Prostate gland (tissue), 2 donors: ENCODE data around the gene IGFLR1. TPM values are rescaled to one million over a fixed set of nuclear protein-coding genes. Genes with fewer than 3 reads are reported as not detected.

Experiments
- DNase-seq: peaks from one replicate; pipeline ENCODE4 v3.0.0-alpha.2; 2019; ENCODE audit warnings: low spot score
- H3K27ac ChIP-seq, 2 donors: fragments of 200-600 bp; sonication (generic); 2 replicates each; pipeline ENCODE4 v1.5.1; 2017 to 2019
- H3K27me3 ChIP-seq: fragments of 200-600 bp; sonication (generic); replicated peaks from 2 replicates; pipeline ENCODE4 v1.5.1; 2019; ENCODE audit not compliant: insufficient read depth
- H3K36me3 ChIP-seq, 2 donors: fragments of 200-600 bp; sonication (generic); 1 replicate in 1 of 2; 2 replicates in 1 of 2; pipeline versions ENCODE4 v1.5.1 to v1.8.1; 2017 to 2019
- H3K4me1 ChIP-seq: fragments of 200-600 bp; sonication (generic); replicated peaks from 2 replicates; pipeline ENCODE4 v1.5.1; 2019
- H3K4me3 ChIP-seq, 2 donors: fragments of 200-600 bp; sonication (generic); 2 replicates each; pipeline ENCODE4 v1.5.1; 2017 to 2019
- H3K9me3 ChIP-seq: fragments of 200-600 bp; sonication (generic); 2 replicates; pipeline ENCODE4 v1.5.1; 2017
- POLR2A ChIP-seq: fragments of 450-650 bp; IDR thresholded peaks from one replicate; pipeline ENCODE4 v1.6.1; 2016; ENCODE audit warnings: antibody characterized with exemption, mild to moderate bottlenecking
- POLR2AphosphoS5 ChIP-seq: sonication (generic); formaldehyde crosslinking; IDR thresholded peaks from one replicate; pipeline ENCODE4 v1.6.1; 2017; ENCODE audit warnings: antibody characterized with exemption
- WGBS: methylation state at CpG from one replicate; pipeline ENCODE4 v1.1.5; 2018; 5-methylcytosine and 5-hydroxymethylcytosine counted together
- intact Hi-C: fragments of 100-400 bp; cut with DNase I; formaldehyde crosslinking; loops from one replicate; pipeline ENCODE4 v1.14.2; 2022
- total RNA-seq, 2 donors: library from RNA; depleted of rRNA; stranded (reverse); fragments of >200 nt; gene quantifications; one replicate each; pipeline ENCODE4 v1.1.0, GENCODE V29; 2016
- TF ChIP-seq, protein P1 (sequence below), 4 experiments: fragments of 200-600 bp in 2 of 4; fragments of 450-650 bp in 2 of 4; sonication (generic) in 2 of 4; IDR thresholded peaks; 1 replicate in 3 of 4; 2 replicates in 1 of 4; pipeline ENCODE4 v1.5.1; 2016 to 2019; ENCODE audit warnings: antibody characterized with exemption in 4 of 4, mild to moderate bottlenecking in 2 of 4, moderate library complexity in 2 of 4

Gene IGFLR1
- total RNA-seq, 2 donors from 2014 or later, result 9.4 to 16.1 TPM

DNA sequence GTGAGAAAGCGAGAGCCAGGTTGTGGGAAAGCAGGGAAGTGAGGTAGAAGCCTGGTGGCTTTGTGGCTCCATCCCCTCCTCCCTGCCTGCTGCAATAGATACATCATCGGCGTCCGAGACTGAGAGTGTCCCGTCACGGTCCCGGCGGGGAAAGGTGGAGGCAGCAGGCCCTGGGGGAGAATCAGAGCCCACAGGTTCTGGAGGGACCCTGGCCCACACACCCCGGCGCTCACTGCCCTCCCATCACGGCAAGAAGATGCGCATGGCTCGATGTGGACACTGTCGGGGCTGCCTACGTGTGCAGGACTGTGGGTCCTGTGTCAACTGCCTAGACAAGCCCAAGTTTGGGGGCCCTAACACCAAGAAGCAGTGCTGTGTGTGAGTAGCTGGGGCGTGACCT lies 19.4 kb downstream of the IGFLR1 start:
- 92% methylated on average over 16 of the region's 16 CpGs for WGBS
- Histone ChIP-seq H3K36me3 (peaks cover 39 to 60% of the 10 kb centered on the region in 2 donors), H3K27ac (no peak overlapping the region), H3K4me3 (no peak overlapping the region), H3K27me3 (no peaks in the 10 kb centered on the region), H3K9me3 (no peaks in the 10 kb centered on the region), H3K4me1 (peaks cover 9% of the 10 kb centered on the region)
- no peak for DNase-seq
- intact Hi-C loops, result no loop called here
- no peak for TF ChIP-seq POLR2A
- TF ChIP-seq POLR2AphosphoS5, result no peak
- TF ChIP-seq, protein P1, sequence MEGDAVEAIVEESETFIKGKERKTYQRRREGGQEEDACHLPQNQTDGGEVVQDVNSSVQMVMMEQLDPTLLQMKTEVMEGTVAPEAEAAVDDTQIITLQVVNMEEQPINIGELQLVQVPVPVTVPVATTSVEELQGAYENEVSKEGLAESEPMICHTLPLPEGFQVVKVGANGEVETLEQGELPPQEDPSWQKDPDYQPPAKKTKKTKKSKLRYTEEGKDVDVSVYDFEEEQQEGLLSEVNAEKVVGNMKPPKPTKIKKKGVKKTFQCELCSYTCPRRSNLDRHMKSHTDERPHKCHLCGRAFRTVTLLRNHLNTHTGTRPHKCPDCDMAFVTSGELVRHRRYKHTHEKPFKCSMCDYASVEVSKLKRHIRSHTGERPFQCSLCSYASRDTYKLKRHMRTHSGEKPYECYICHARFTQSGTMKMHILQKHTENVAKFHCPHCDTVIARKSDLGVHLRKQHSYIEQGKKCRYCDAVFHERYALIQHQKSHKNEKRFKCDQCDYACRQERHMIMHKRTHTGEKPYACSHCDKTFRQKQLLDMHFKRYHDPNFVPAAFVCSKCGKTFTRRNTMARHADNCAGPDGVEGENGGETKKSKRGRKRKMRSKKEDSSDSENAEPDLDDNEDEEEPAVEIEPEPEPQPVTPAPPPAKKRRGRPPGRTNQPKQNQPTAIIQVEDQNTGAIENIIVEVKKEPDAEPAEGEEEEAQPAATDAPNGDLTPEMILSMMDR (IDR thresholded peaks at IDR 0.05), result no peak

DNA sequence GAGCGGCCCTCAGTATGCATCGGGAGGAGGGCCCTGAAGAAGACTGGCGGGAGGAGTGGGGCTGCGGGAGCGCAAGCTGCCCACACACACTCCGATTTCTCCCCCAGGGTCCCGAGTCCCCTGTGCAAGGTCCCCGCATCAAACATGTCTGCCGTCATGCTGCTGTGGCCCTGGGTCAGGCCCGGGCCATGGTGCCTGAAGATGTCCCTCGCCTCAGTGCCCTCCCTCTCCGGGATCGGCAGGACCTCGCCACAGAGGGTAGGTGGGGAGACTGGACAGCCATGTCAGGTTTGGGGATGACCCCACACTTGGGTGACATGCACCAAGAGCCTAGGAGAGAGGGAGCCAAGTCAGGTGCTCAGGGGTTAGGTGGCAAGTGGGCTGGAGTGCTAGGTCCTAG lies 19.8 kb downstream of the IGFLR1 start:
- Histone ChIP-seq H3K4me3 (no peak overlapping the region), H3K27ac (no peak overlapping the region), H3K36me3 (peaks cover 36 to 55% of the 10 kb centered on the region in 2 donors), H3K4me1 (peaks cover 9% of the 10 kb centered on the region), H3K9me3 (no peaks in the 10 kb centered on the region), H3K27me3 (no peaks in the 10 kb centered on the region)
- TF ChIP-seq POLR2AphosphoS5, result no peak
- TF ChIP-seq, protein P1 (IDR thresholded peaks at IDR 0.05), result no peak
- TF ChIP-seq POLR2A, result no peak
- DNase-seq, result no peak
- intact Hi-C loops, result no loop called here
- 90% methylated on average over 14 of the region's 14 CpGs for WGBS

DNA sequence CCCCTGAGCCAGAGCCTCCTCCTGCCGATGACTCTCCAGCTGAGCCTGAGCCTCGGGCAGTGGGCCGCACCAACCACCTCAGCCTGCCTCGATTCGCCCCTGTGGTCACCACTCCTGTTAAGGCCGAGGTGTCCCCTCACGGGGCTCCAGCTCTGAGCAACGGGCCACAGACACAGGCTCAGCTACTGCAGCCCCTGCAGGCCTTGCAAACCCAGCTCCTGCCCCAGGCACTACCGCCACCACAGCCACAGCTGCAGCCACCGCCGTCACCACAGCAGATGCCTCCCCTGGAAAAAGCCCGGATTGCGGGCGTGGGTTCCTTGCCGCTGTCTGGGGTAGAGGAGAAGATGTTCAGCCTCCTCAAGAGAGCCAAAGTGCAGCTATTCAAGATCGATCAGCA lies 20.9 kb downstream of the IGFLR1 start:
- DNase-seq, result no peak
- Histone ChIP-seq H3K27me3 (no peaks in the 10 kb centered on the region), H3K4me3 (no peak overlapping the region), H3K4me1 (peaks cover 9% of the 10 kb centered on the region), H3K36me3 (peaks cover 31 to 46% of the 10 kb centered on the region in 2 donors), H3K27ac (no peak overlapping the region), H3K9me3 (no peaks in the 10 kb centered on the region)
- TF ChIP-seq, protein P1 (IDR thresholded peaks at IDR 0.05), result no peak
- TF ChIP-seq POLR2AphosphoS5 (no peak), POLR2A (no peak)
- intact Hi-C loops, result no loop called here
- 87% methylated on average over 16 of the region's 16 CpGs for WGBS

DNA sequence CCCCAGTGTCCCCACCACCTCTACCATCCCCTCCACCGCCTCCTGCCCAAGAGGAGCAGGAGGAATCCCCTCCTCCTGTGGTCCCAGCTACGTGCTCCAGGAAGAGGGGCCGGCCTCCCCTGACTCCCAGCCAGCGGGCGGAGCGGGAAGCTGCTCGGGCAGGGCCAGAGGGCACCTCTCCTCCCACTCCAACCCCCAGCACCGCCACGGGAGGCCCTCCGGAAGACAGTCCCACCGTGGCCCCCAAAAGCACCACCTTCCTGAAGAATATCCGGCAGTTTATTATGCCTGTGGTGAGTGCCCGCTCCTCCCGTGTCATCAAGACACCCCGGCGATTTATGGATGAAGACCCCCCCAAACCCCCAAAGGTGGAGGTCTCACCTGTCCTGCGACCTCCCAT lies 21.6 kb downstream of the IGFLR1 start:
- no peak for TF ChIP-seq POLR2A
- TF ChIP-seq POLR2AphosphoS5, result no peak
- TF ChIP-seq, protein P1 (IDR thresholded peaks at IDR 0.05), result no peak
- WGBS, result 81% methylated on average over 15 of the region's 17 CpGs
- Histone ChIP-seq H3K36me3 (peaks cover 30 to 40% of the 10 kb centered on the region in 2 donors), H3K27me3 (no peaks in the 10 kb centered on the region), H3K27ac (no peak overlapping the region), H3K4me3 (no peak overlapping the region), H3K4me1 (peaks cover 14% of the 10 kb centered on the region), H3K9me3 (no peaks in the 10 kb centered on the region)
- DNase-seq, result no peak
- intact Hi-C loops, result no loop called here

DNA sequence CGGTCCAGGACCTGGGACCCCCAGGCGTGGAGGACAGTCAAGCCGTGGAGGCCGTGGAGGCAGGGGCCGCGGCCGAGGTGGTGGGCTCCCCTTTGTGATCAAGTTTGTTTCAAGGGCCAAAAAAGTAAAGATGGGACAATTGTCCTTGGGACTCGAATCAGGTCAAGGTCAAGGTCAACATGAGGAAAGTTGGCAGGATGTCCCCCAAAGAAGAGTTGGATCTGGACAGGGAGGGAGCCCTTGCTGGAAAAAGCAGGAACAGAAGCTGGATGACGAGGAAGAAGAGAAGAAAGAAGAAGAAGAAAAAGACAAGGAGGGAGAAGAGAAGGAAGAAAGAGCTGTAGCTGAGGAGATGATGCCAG lies 22.1 kb downstream of the IGFLR1 start:
- intact Hi-C loops, result no loop called here
- 94% methylated on average over 9 of the region's 9 CpGs for WGBS
- Histone ChIP-seq H3K9me3 (no peaks in the 10 kb centered on the region), H3K36me3 (peaks cover 25 to 35% of the 10 kb centered on the region in 2 donors), H3K27ac (no peak overlapping the region), H3K4me3 (no peak overlapping the region), H3K27me3 (no peaks in the 10 kb centered on the region), H3K4me1 (peaks cover 15% of the 10 kb centered on the region)
- DNase-seq, result no peak
- TF ChIP-seq POLR2A (no peak), POLR2AphosphoS5 (no peak)
- TF ChIP-seq, protein P1 (IDR thresholded peaks at IDR 0.05), result no peak
